Measurements from ENCODE around the gene MAP1S.
"Not testable (repeated sequence)": the region's sequence is repeated elsewhere in the genome, so short reads cannot be mapped to it uniquely, and the experiment has no call there.

The MAP1S gene

DNA sequence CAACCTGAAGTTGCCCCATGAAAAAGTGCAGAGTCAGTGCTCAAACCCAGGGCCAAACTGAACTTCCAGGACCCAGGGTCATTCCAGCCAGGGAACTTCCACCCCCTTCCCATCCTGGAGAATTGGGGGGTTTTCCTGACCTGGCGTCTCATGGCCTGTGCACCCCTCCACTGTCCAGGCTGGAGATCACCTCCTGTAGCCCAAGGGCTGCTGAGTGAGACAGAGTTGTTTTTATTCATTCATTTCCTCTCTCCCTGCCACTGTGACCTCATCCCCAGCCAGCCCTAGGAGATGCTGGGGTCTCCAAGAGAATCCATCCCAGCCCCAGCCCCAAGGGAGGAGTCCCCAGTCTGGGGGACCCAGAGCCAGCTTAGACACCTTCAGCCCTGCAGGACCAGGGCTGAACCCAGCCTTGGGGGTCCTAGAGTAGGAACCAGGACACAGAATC, 36.2 kb downstream of the MAP1S start:
- intact Hi-C loops (cut with DNase I) = no loop called here

DNA sequence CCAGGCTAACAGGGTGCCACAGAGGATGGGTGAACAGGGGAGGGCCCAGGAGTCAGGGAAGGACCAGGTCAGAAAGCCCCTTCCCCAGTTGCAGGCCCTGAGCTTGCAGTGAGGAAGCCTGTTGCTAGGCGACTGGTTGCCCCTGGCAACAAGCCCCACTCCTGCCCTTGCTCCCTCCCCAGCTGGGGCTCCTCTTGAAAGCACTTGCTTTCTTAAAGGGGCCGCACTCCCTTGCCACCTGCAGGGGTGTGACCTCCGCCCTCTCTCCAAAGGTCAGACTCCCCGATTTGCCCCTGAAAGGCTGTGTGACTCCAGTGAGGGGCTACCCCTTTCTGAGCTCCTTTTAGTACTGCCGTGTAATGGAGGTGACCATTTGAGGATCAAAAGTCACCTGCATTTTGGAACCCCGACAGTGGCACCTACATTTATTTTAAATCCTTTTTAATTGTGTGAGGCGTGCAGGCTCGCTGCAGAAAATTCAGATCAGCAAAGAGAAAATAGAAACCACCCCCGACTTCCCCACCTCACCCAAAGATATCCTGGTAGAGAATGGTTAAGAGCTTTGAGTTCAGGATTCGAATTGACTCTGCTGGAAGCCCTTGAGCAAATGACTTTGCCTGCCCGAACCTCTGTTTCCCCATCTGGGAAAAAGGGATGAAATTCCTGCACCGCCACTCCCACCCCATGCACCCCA, 36.8 kb downstream of the MAP1S start:
- peak; percentile 83 to 99 (median 91) for DNase-seq
- intact Hi-C loops (cut with DNase I) = no loop called here

More for the DNA sequence above, 36.2 kb downstream of the MAP1S start:
- DNase-seq = no peak

DNA sequence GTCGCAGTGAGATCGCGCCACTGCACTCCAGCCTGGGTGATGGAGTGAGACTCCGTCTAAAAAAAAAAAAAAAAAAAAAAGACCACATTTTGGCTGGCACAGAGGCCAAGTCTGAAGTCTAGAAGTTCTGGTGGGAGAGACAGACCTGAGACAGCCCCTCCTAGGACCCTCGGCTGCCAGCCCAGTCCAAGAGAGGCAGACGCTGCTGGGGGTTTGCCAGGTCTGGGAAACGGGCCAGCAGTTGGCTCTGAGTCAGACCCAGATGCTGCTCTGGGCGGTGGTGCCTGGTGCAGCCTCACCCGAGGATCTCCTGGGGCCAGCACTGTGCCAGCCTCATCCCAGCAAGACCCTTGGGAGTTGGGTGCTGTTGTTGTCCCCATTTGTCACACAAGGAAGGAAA, 37.8 kb downstream of the MAP1S start:
- DNase-seq = peak; percentile 89 to 99 (median 96)
- intact Hi-C loops (cut with DNase I) = no loop called here

DNA sequence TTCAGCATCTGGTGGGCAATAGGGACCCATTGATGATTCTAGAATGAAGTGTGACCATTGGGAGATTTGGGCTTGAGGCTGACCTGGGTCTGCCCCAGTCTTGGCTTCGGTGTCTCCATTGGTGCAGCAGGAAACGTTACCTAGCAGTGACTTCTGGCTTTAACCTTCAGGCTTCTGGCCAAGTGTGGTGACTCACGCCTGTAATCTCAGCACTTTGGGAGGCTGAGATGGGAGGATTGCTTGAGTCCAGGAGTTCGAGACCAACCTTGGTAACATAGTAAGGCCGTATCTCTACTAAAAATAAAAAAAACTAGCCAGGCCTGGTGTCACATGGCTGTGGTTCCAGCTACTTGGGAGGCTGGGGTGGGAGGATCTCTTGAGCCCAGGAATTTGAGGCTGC, 39.2 kb downstream of the MAP1S start:
- intact Hi-C loops (cut with DNase I) = no loop called here
- no peak for DNase-seq

DNA sequence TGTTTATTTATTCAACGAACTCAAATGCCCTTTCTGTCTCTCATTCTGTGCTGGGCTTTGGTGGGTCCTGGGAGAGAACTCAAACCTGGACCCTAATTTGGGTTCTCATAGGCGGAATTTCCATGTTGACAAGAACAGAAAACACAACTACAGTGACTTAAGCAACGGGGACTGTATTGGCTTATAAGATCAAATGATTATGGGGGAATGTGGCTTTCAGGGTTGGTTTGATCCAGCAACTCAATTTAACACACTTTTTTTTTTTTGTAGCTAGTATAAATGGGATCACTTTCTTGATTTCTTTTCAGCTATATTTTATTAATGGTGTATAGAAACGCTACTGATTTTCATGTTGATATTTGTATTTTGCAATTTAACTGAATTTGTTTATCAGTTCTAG, 41.9 kb downstream of the MAP1S start:
- intact Hi-C loops (cut with DNase I) = no loop called here
- DNase-seq = no peak

DNA sequence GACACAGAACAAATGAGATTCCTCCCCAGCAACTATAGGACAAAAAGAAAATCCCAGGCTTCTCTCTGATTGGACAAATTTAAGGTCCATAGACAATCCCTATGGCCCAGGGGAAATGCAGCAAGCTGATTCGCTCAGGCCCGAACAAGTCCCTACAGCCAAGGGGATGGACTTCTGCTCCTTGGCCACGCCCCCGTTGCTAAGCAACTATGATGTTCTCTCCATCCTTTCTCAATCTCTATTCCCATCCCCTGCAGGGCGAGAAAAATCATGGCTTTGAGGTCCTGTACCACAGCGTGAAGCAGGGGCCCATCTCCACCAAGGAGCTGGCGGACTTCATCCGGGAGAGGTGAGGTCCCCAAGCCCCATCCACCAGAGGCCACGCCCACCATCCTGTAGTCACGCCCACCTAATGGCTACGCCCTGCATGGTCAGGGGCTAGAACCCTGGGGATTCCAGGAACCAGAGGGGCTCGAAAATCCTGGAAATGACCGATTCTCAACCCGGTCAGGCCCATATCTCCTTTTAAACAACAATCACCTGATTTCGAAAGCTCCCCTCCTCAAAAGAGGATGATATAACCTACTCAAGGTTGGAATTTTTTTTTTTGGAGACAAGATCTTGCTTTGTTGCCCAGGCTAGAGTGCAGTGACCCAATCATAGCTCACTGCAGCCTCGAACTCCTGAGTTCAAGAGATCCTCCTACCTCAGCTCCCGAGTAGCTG, 43.4 kb downstream of the MAP1S start:
- intact Hi-C loops (cut with DNase I) = no loop called here
- DNase-seq = peak in 5 of 10 donors; percentile 53 to 93 (median 75)

DNA sequence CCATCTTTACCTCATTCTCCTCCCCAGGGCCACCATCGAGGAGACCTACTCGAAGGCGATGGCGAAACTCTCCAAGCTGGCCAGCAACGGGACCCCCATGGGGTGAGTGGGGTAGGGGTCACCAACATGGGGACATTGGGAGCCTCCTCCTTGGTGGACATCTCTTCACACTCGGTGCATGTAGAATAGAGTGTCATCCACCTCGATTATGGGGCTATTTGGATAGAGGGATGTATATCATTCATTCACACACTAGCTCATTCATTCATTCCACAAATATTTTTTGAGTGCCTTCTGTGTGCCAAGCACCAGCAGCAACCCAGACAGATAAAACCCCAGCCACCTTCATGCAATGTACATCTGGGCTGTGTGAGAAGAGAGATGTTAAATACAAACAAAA, 45.1 kb downstream of the MAP1S start:
- DNase-seq = no peak
- intact Hi-C loops (cut with DNase I) = no loop called here

DNA sequence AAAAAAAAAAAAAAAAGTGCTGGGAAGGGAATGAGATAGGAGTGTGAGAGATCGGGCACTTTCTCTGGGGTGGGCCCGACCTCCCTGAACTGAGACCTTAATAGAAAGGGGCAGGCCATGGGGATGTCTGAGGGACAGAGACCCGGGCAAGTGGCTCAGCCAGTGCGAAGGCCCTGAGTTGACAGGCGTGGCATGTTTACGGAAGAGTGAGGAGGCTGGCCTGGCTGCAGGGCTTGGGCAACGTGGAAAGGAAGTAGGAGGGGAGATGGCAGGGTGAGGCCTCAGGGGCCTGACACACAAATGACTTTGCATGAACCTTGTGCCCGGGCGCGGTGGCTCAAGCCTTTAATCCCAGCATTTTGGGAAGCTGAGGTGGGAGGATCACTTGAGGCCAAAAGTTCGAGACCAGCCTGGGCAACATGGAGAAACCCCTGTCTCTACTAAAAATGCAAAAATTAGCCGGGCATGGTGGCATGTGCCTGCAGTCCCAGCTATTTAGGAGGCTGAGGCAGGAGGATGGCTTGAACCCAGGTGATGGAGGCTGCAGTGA, 45.9 kb downstream of the MAP1S start:
- peak in 4 of 10 donors; percentile 17 to 91 (median 54) for DNase-seq
- intact Hi-C loops (cut with DNase I) = no loop called here

DNA sequence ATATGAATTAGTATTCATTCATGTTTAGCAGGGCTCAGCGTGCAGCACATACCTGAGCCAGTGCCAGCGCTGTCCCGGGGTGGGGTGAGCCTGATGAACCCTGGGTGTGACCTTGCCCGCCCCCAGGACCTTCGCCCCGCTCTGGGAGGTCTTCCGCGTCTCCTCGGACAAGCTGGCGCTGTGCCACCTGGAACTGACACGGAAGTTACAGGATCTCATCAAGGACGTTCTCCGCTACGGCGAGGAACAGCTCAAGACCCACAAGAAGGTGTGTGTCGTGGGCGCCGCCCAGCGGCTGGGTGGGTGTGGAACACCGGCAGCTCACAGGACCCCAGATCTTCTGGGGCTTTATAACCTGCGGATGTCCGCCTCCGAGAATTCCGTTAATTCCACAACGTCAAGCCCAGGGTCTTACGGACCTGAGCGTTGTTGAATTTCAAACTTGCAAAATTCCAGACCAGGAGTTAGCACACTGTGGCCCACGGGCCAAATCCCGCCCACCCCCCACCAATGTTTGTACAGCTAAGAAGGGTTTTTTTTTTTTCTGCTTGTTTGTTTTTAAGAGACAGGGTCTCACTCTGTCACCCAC, 47.4 kb downstream of the MAP1S start:
- intact Hi-C loops (cut with DNase I) = loop anchor here (1.0 kb wide), 1 partner anchor 62 kb away; no protein-coding TSS in a partner anchor
- DNase-seq = peak in 9 of 10 donors; percentile 50 to 97 (median 80)

DNA sequence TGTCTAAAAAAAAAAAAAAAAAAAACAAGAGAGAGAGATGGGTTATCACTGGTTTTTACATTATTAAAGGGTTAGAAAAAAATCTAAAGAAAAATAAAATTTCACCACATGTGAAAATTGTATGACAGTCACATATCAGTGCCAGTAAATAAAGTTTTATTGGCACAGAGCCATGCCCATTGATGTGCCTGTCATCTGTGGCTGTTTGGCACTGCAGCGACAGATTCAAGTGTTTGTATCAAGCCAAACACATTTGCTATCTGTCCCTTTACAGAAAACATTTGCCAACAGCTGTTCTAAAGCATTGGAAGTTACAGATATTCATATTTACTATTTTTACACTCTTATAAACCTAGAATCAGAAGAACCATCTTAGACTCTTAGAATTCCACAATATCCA, 48.3 kb downstream of the MAP1S start:
- no peak for DNase-seq
- intact Hi-C loops (cut with DNase I) = no loop called here

DNA sequence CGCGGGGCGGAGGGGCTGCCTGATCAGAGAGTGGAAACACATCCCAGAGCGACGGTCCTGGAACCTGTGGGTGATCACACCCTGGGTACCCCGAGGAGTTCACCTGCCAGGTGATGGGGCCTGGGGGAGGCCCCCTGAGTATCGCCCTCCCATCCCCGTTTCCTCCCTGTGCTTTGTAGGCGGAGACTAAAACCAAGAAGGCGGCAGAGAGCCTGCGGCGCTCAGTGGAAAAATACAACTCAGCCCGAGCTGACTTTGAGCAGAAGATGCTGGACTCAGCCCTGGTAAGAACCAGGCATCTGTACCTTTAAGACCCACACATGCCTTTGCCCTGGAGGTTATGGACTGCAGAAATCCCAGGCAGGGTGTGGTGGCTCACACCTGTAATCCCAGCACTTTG, 51.3 kb downstream of the MAP1S start:
- DNase-seq = peak in 2 of 10 donors; percentile 80 to 84
- intact Hi-C loops (cut with DNase I) = no loop called here

DNA sequence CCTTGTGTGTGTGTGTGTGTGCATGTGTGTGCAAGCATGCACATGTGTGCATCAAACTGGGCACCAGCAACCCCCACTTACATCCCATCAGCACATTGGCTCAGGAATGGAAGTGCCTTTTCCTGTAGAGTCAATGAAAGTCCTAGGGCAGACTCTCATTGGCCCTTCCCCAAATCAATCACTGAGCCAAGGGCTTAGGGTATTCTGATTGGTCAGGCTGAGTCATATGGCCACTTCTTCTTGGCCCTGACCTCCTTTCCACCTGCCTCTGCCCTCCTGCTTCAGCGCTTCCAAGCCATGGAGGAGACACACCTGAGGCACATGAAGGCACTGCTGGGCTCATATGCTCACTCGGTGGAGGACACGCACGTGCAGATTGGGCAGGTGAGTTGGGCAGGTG, 52.9 kb downstream of the MAP1S start:
- intact Hi-C loops (cut with DNase I) = no loop called here
- DNase-seq = no peak

DNA sequence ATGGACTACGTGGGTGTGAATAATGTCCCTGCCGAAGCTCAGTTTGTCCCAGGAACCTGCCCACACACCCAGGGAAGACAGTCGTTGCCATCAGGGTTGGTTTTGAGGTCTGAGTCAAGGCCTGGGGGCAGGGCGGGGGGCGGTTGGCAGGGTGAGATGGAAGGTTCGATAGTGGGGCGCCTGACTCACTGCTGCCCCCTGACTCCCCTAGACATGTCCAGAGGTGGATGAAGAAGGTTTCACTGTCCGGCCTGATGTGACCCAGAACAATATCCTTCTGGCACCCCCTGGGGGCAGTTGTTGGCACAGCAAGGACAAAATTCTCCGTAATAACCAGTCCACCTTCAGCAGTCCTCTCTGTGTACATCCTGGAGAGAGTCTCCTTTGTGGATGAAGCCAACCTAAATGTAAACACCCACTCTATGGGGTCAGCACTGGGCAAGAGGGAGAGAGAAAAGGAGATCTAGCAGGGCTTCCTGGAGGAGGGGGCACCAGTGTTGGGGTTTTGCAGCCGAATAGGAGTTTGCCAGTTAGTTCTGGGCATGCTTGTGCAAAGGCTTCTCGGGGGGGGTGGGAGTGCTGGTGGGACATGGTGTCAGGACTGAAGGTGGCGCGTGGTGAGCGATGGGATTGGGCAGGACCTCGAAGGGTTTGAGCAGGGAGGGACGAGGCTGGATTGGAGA, 56.1 kb downstream of the MAP1S start:
- peak in 1 of 10 donors; percentile 49 for DNase-seq
- intact Hi-C loops (cut with DNase I) = loop anchor here (5.0 kb wide), 1 partner anchor 163 kb away; no protein-coding TSS in a partner anchor

DNA sequence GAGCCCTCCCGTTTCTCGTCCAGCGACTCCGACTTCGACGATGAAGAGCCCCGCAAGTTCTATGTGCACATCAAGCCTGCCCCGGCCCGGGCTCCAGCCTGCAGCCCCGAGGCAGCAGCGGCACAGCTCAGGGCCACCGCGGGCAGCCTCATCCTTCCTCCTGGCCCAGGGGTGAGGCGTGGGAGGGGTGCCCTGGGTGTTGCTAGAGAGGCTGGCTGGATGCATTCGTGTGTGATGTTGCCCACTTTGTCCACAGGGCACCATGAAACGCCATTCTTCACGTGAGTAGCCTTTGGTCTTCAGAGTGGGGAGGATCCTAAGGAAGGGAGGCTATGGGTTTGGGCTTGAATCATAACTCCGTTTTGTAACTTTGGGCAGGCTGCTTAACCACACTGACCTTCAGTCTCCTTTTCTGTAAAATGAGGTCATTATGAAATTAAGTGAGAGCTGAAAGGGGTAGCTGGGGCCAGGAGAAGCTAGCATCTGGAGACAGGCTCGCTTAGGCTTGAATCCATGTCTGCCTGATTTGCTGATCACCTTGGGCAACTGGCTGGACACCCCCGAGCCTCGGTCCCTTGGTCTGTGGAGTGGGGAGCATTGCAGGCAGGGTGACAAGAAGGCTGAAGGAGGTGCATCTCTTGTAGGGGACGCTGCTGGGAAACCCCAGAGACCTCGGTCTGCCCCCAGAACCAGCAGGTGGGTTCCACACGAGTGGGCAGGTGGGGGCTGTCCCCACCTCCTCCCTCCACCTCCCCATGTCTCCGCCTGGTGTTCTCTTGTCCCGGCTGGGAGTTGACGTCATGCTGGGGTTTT, 56.9 kb downstream of the MAP1S start:
- DNase-seq = no peak
- intact Hi-C loops (cut with DNase I) = loop anchor here (5.0 kb wide), 1 partner anchor 164 kb away; no protein-coding TSS in a partner anchor

DNA sequence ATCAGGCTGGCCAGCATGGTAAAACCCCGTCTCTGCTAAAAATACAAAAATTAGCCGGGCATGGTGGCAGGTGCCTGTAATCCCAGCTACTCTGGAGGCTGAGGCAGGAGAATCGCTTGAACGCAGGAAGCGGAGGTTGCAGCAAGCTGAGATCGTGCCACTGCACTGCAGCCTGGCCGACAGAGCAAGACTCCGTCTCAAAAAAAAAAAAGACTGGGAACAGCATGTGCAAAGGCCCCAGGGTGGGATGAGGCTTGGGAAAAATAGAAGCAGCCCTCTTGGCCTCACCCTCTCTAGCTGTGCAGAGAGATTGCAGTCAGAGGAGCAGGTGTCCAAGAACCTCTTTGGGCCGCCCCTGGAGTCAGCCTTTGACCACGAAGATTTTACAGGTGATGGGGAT, 58.6 kb downstream of the MAP1S start:
- DNase-seq = not testable (repeated sequence)
- intact Hi-C loops (cut with DNase I) = loop anchor here (5.0 kb wide), 1 partner anchor 166 kb away; no protein-coding TSS in a partner anchor

DNA sequence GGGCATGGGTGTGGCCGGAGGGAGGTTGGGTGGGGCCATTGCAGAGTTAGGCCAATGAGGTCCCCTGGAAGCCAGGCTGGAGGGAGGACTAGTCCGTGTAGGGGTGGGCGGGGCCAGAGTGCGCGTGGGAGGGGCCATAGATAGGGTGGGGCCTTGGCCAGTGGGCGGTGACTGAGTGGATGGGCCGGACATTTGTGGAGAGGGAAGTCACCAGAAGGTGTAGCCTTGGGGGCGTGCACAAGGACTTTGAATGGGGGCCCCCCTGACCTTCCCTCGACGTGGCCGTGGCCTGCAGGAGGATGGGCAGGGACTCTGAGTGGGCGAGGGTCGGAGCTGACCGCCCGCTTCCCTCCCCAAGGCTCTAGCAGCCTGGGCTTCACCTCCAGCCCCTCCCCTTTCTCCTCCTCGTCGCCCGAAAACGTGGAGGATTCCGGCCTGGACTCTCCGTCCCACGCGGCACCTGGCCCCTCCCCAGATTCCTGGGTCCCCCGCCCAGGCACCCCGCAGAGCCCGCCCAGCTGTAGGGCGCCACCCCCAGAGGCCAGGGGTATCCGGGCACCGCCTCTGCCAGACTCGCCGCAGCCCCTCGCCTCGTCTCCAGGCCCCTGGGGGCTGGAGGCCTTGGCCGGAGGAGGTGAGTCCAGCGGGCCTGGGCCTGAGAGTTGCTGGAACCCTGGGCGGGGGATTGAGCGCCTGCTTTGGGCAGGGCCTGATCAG, 59.1 kb downstream of the MAP1S start:
- DNase-seq = peak in 4 of 10 donors; percentile 28 to 91 (median 81)
- intact Hi-C loops (cut with DNase I) = loop anchor here (5.0 kb wide), 1 partner anchor 166 kb away; no protein-coding TSS in a partner anchor

DNA sequence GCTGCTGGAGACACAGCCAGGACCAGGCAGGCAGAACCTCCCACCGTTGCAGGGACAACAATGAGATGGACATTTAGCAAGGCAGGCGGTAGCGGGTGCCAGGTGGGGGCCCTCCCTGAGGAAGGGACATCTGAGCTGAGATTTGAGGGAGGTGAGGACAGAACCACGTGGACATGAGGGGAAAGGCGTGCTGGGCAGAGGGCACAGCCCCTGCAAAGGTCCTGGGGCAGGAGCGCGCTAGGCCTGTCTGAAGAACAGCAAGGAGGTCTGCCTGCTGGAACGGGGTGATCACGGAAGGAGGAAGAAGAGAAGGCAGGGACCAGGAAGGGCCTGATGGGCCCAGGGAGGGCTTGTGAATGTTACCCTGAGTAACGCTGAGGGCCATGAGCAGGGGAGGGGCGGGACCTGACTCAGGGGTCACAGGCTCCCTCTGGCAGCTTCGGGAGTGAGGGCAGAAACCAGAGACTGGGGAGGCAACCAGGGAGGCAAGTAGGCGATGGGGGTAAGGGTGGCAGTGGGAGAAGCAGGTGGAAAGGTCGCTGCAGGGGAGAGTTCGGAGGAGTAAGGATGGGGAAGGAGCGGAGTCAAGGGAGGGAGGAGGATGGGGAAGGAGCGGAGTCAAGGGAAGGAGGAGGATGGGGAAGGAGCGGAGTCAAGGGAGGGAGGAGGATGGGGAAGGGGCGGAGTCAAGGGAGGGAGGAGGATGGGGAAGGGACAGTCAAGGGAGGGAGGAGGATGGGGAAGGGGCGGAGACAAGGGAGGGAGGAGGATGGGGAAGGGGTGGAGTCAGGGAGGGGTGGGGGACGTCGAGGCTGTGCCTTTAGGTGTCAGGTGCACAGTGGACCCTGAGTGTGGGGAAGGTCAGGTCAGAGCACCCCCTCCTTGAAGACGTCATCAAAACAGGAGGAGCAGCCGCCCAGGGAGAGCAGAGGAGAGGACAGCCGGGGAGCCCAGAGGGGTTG, 60.0 kb downstream of the MAP1S start:
- intact Hi-C loops (cut with DNase I) = loop anchor here (5.0 kb wide), 1 partner anchor 167 kb away; no protein-coding TSS in a partner anchor
- DNase-seq = peak in 5 of 10 donors; percentile 28 to 92 (median 44)

Data from posterior cingulate gyrus (tissue), 11 donors.